IgD-negative memory B cell (primary cell): ENCODE measurements around the gene PACSIN3. TPM values are rescaled to one million over a fixed set of nuclear protein-coding genes. Genes with fewer than 3 reads are reported as not detected.
A peak's percentile ranks its signal among the peaks of the same experiment; 100 is the strongest.

ENCODE experiments used
- H3K27ac Mint-ChIP-seq, 3 donors: one replicate each; pipeline ENCODE4 v1.8.0; 2020 to 2022; ENCODE audit warnings: mild to moderate bottlenecking in 3 of 3, mixed read lengths in 3 of 3, moderate library complexity in 1 of 3
- H3K27me3 Mint-ChIP-seq: one replicate; pipeline ENCODE4 v1.8.0; 2021; ENCODE audit warnings: mixed read lengths
- H3K36me3 Mint-ChIP-seq: one replicate; pipeline ENCODE4 v1.8.0; 2020; ENCODE audit warnings: mild to moderate bottlenecking, mixed read lengths
- H3K4me1 Mint-ChIP-seq, 3 donors: one replicate each; pipeline ENCODE4 v1.8.0; 2020 to 2022; ENCODE audit warnings: mixed read lengths in 3 of 3, mild to moderate bottlenecking in 1 of 3
- H3K4me3 Mint-ChIP-seq, 4 donors: one replicate each; pipeline ENCODE4 v1.8.0; 2020 to 2022; ENCODE audit warnings: mild to moderate bottlenecking in 4 of 4, mixed read lengths in 4 of 4, moderate library complexity in 3 of 4
- H3K9me3 Mint-ChIP-seq, 3 donors: one replicate each; pipeline ENCODE4 v1.8.0; 2020 to 2021; ENCODE audit warnings: mixed read lengths in 3 of 3, mild to moderate bottlenecking in 1 of 3
- polyA plus RNA-seq: library from polyadenylated mRNA; unstranded; fragments of 300-500 nt; fragmentation: Illumina TruSeq; gene quantifications from one replicate; pipeline ENCODE4 v1.2.3, GENCODE V29; 2021

PACSIN3 gene
- polyA plus RNA-seq, 1 donor from 2014 or later = not detected

GRCh38 chr11:47184711-47185304 lies 1.4 kb downstream of the PACSIN3 start:
- no peaks in the 10 kb centered on the region for H3K9me3 Mint-ChIP-seq
- H3K27me3 Mint-ChIP-seq = peaks cover 24% of the 10 kb centered on the region
- peaks cover 2 to 4% (median 4%) of the 10 kb centered on the region in 3 donors for H3K4me1 Mint-ChIP-seq
- no peak overlapping the region for H3K27ac Mint-ChIP-seq
- peak overlapping the region in 3 of 4 donors; percentile 39 to 75 (median 69) for H3K4me3 Mint-ChIP-seq
- no peaks in the 10 kb centered on the region for H3K36me3 Mint-ChIP-seq

GRCh38 chr11:47183969-47184368 lies 2.3 kb downstream of the PACSIN3 start:
- Mint-ChIP-seq H3K36me3 (no peaks in the 10 kb centered on the region), H3K27me3 (peaks cover 24% of the 10 kb centered on the region), H3K27ac (peak overlapping the region in 1 of 3 donors; percentile 43), H3K4me1 (peaks cover 5 to 10% (median 5%) of the 10 kb centered on the region in 3 donors), H3K9me3 (no peaks in the 10 kb centered on the region), H3K4me3 (peak overlapping the region in 3 of 4 donors; percentile 27 to 69 (median 57))

- peaks cover 24% of the 10 kb centered on the region for H3K27me3 Mint-ChIP-seq
- peaks cover 5 to 10% (median 5%) of the 10 kb centered on the region in 3 donors for H3K4me1 Mint-ChIP-seq
- H3K9me3 Mint-ChIP-seq = no peaks in the 10 kb centered on the region
- H3K4me3 Mint-ChIP-seq = peak overlapping the region in 2 of 4 donors; percentile 57 to 69
- H3K36me3 Mint-ChIP-seq = no peaks in the 10 kb centered on the region
- peak overlapping the region in 1 of 3 donors; percentile 43 for H3K27ac Mint-ChIP-seq
Measured at GRCh38 chr11:47183031-47183856, 3.0 kb downstream of the PACSIN3 start.

- peaks cover 20% of the 10 kb centered on the region for H3K27me3 Mint-ChIP-seq
- no peaks in the 10 kb centered on the region for H3K36me3 Mint-ChIP-seq
- H3K4me3 Mint-ChIP-seq = peak overlapping the region in 1 of 4 donors; percentile 14
- no peaks in the 10 kb centered on the region for H3K9me3 Mint-ChIP-seq
- no peak overlapping the region for H3K27ac Mint-ChIP-seq
- H3K4me1 Mint-ChIP-seq = peaks cover 9 to 12% (median 12%) of the 10 kb centered on the region in 3 donors
Measured at GRCh38 chr11:47182380-47182779, 3.9 kb downstream of the PACSIN3 start.

- H3K27ac Mint-ChIP-seq = no peak overlapping the region
- peak overlapping the region in 1 of 4 donors; percentile 14 for H3K4me3 Mint-ChIP-seq
- H3K9me3 Mint-ChIP-seq = peaks cover 0 to 3% (median 0%) of the 10 kb centered on the region in 3 donors
- H3K27me3 Mint-ChIP-seq = peaks cover 15% of the 10 kb centered on the region
- H3K4me1 Mint-ChIP-seq = peaks cover 10 to 12% (median 10%) of the 10 kb centered on the region in 3 donors
- H3K36me3 Mint-ChIP-seq = no peaks in the 10 kb centered on the region
Measured at GRCh38 chr11:47181271-47181670, 5.0 kb downstream of the PACSIN3 start.

GRCh38 chr11:47180006-47180787 lies 6.0 kb downstream of the PACSIN3 start:
- Mint-ChIP-seq H3K4me1 (peaks cover 14 to 19% (median 16%) of the 10 kb centered on the region in 3 donors), H3K4me3 (peak overlapping the region in 1 of 4 donors; percentile 80), H3K27me3 (peaks cover 15% of the 10 kb centered on the region), H3K27ac (peak overlapping the region in 1 of 3 donors; percentile 91), H3K36me3 (peaks cover 2% of the 10 kb centered on the region), H3K9me3 (peaks cover 0 to 3% (median 0%) of the 10 kb centered on the region in 3 donors)

GRCh38 chr11:47179655-47179991 lies 6.6 kb downstream of the PACSIN3 start:
- Mint-ChIP-seq H3K36me3 (peaks cover 2% of the 10 kb centered on the region), H3K27me3 (peaks cover 12% of the 10 kb centered on the region), H3K4me1 (peaks cover 14 to 19% (median 16%) of the 10 kb centered on the region in 3 donors), H3K9me3 (peaks cover 0 to 3% (median 0%) of the 10 kb centered on the region in 3 donors), H3K4me3 (peak overlapping the region in 1 of 4 donors; percentile 80), H3K27ac (peak overlapping the region in 1 of 3 donors; percentile 91)

- H3K9me3 Mint-ChIP-seq = peaks cover 0 to 3% (median 0%) of the 10 kb centered on the region in 3 donors
- peaks cover 7% of the 10 kb centered on the region for H3K27me3 Mint-ChIP-seq
- H3K27ac Mint-ChIP-seq = peak overlapping the region in 2 of 3 donors; percentile 67 to 99
- H3K36me3 Mint-ChIP-seq = peaks cover 2% of the 10 kb centered on the region
- H3K4me3 Mint-ChIP-seq = peak overlapping the region in 1 of 4 donors; percentile 80
- H3K4me1 Mint-ChIP-seq = peaks cover 14 to 19% (median 17%) of the 10 kb centered on the region in 3 donors
Measured at GRCh38 chr11:47178737-47179654, 7.2 kb downstream of the PACSIN3 start.

- Mint-ChIP-seq H3K36me3 (peaks cover 2% of the 10 kb centered on the region), H3K27ac (peak overlapping the region in 1 of 3 donors; percentile 99), H3K27me3 (peaks cover 3% of the 10 kb centered on the region), H3K4me3 (peak overlapping the region in 2 of 4 donors; percentile 39 to 97), H3K9me3 (peaks cover 0 to 3% (median 0%) of the 10 kb centered on the region in 3 donors), H3K4me1 (peaks cover 14 to 22% (median 19%) of the 10 kb centered on the region in 3 donors)
Measured at GRCh38 chr11:47178316-47178715, 7.9 kb downstream of the PACSIN3 start.

- Mint-ChIP-seq H3K27ac (peak overlapping the region; percentile 99 to 100 (median 100)), H3K4me3 (peak overlapping the region; percentile 97 to 100 (median 98)), H3K27me3 (no peaks in the 10 kb centered on the region), H3K9me3 (peaks cover 0 to 3% (median 0%) of the 10 kb centered on the region in 3 donors), H3K36me3 (peaks cover 2% of the 10 kb centered on the region), H3K4me1 (peaks cover 14 to 25% (median 19%) of the 10 kb centered on the region in 3 donors)
Measured at GRCh38 chr11:47177846-47178245, 8.4 kb downstream of the PACSIN3 start.

GRCh38 chr11:47177229-47177845 lies 8.9 kb downstream of the PACSIN3 start:
- peaks cover 15 to 25% (median 19%) of the 10 kb centered on the region in 3 donors for H3K4me1 Mint-ChIP-seq
- peaks cover 0 to 3% (median 0%) of the 10 kb centered on the region in 3 donors for H3K9me3 Mint-ChIP-seq
- H3K27ac Mint-ChIP-seq = peak overlapping the region; percentile 99 to 100 (median 100)
- peak overlapping the region; percentile 97 to 100 (median 98) for H3K4me3 Mint-ChIP-seq
- peaks cover 2% of the 10 kb centered on the region for H3K36me3 Mint-ChIP-seq
- no peaks in the 10 kb centered on the region for H3K27me3 Mint-ChIP-seq

GRCh38 chr11:47176328-47177228 lies 9.7 kb downstream of the PACSIN3 start, which contains the start of gene ARFGAP2:
Gene ARFGAP2 (minus strand): TSS chr11:47176879. CDS start chr11:47176853, 26 bp downstream.
- H3K27ac Mint-ChIP-seq = peak within 1 kb of the TSS; percentile 99 to 100 (median 100)
- H3K4me1 Mint-ChIP-seq = peaks cover 19 to 27% (median 19%) of the 10 kb centered on the region in 3 donors
- peaks cover 2% of the 10 kb centered on the region for H3K36me3 Mint-ChIP-seq
- peak within 1 kb of the TSS; percentile 97 to 100 (median 98) for H3K4me3 Mint-ChIP-seq
- H3K27me3 Mint-ChIP-seq = no peaks in the 10 kb centered on the region
- peaks cover 0 to 3% (median 0%) of the 10 kb centered on the region in 3 donors for H3K9me3 Mint-ChIP-seq
